Ovary (tissue), 9 donors: ENCODE measurements around the gene MAP2K4. TPM values are rescaled to one million over a fixed set of nuclear protein-coding genes. Genes with fewer than 3 reads are reported as not detected.

Source experiments
- DNase-seq, 5 donors: peaks; one replicate each; pipeline ENCODE4 v3.0.0-alpha.2; 2019 to 2020
- H3K27ac ChIP-seq, 2 donors: fragments of 200-600 bp; one replicate each; pipeline versions ENCODE4 v1.5.1 to v1.8.0; 2019 to 2022
- H3K27me3 ChIP-seq: fragments of 200-600 bp; one replicate; pipeline ENCODE4 v1.8.0; 2022
- H3K36me3 ChIP-seq: fragments of 200-600 bp; sonication (generic); one replicate; pipeline ENCODE4 v1.5.1; 2019
- H3K4me1 ChIP-seq: one replicate; pipeline ENCODE4 v1.8.1; 2013; ENCODE audit warnings: mild to moderate bottlenecking, moderate library complexity; ENCODE audit not compliant: insufficient read depth
- H3K4me3 ChIP-seq: fragments of 200-600 bp; sonication (generic); one replicate; pipeline ENCODE4 v1.5.1; 2017
- H3K9me3 ChIP-seq, 2 donors: fragments of 200-600 bp in 1 of 2; sonication (generic) in 1 of 2; one replicate each; pipeline versions ENCODE4 v1.5.1 to v1.8.1; 2013 to 2019; ENCODE audit warnings: mild to moderate bottlenecking in 1 of 2, moderate library complexity in 1 of 2
- EP300 ChIP-seq: sonication (generic); formaldehyde crosslinking; IDR thresholded peaks from one replicate; pipeline ENCODE4 v1.6.1; 2017; ENCODE audit warnings: antibody characterized with exemption
- POLR2A ChIP-seq: fragments of 450-650 bp; IDR thresholded peaks from one replicate; pipeline ENCODE4 v1.6.1; 2017; ENCODE audit warnings: antibody characterized with exemption, mild to moderate bottlenecking, moderate library complexity
- WGBS, 3 donors: extraction: QIAGEN DNeasy Blood & Tissue Kit in 1 of 3; methylation state at CpG; one replicate each; pipeline versions ENCODE4 v1.1.5 to v1.1.7; 2013 to 2017; 5-methylcytosine and 5-hydroxymethylcytosine counted together
- intact Hi-C, 4 donors: fragments of 100-400 bp; cut with DNase I; formaldehyde crosslinking; loops; one replicate each; pipeline versions ENCODE4 v1.11.0 to v1.15.1; 2022 to 2023
- polyA plus RNA-seq, 2 donors: library from polyadenylated mRNA; stranded (reverse); fragments of 200-250 nt in 1 of 2; fragments of 350-450 nt in 1 of 2; fragmentation: Illumina TruSeq in 1 of 2; extraction: RNeasy Lipid Tissue Mini Kit (QIAGEN cat#74804) in 1 of 2; gene quantifications; one replicate each; pipeline ENCODE4 v1.2.3, GENCODE V29; 2013 to 2014
- total RNA-seq, 7 donors: library from RNA; depleted of rRNA in 2 of 7; stranded (reverse); fragments of >200 nt in 2 of 7; fragmentation: NEBNext Ultra II Directional in 3 of 7; extraction: Animal tissue kit (Norgen Biotek cat#: 25700) in 3 of 7; gene quantifications; one replicate each; pipeline versions ENCODE4 v1.1.0 to v1.2.4, GENCODE V29; 2016 to 2023
- TF ChIP-seq, protein P1 (sequence below), 3 donors: fragments of 450-650 bp in 2 of 3; fragments of 200-600 bp in 1 of 3; IDR thresholded peaks; one replicate each; pipeline versions ENCODE4 v1.5.1 to v1.8.0; 2016 to 2022; ENCODE audit warnings: antibody characterized with exemption in 3 of 3, mild to moderate bottlenecking in 1 of 3
- donor health status: DM: no; HTN: no; CAD: no; lungs with moderate emphysema.
- donor health status: DM: no; HTN: no; CAD: no.
- donor health status: Bipolar disorder and iron deficiency.
- donor health status: DM: yes; HTN: yes; CAD: no.
- donor health status: DM: no; HTN: no; CAD: no.
- donor health status: DM: yes; HTN: yes; CAD: no.

MAP2K4 gene
- total and polyA plus RNA-seq, 9 donors, result 12.1 to 66.8 (median 42.4) TPM

DNA sequence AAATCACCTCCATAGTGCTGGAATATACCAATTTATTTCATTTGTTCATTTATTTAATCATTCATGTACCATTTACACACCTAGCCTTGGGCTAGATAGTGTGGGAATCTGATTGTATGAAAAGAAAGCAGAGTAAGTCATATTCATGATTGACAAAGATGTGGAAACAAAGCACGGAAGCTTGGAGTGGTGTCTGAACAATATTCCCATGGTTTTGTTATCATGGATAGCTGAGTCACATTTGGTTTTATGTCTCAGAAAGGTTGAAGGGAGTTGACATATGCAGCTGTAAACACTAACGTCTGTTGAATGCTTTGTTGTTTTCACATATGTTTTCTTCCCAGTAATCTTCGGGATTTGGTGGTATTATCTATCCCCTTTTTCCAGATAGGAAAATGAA is 76.6 kb downstream of the MAP2K4 start:
- no peak overlapping the region for H3K27ac ChIP-seq
- intact Hi-C loops, result no loop called here
- H3K36me3 ChIP-seq, result no peaks in the 10 kb centered on the region
- no peaks in the 10 kb centered on the region for H3K27me3 ChIP-seq
- H3K4me1 ChIP-seq, result no peaks in the 10 kb centered on the region
- no peak overlapping the region for H3K4me3 ChIP-seq
- TF ChIP-seq, protein P1, sequence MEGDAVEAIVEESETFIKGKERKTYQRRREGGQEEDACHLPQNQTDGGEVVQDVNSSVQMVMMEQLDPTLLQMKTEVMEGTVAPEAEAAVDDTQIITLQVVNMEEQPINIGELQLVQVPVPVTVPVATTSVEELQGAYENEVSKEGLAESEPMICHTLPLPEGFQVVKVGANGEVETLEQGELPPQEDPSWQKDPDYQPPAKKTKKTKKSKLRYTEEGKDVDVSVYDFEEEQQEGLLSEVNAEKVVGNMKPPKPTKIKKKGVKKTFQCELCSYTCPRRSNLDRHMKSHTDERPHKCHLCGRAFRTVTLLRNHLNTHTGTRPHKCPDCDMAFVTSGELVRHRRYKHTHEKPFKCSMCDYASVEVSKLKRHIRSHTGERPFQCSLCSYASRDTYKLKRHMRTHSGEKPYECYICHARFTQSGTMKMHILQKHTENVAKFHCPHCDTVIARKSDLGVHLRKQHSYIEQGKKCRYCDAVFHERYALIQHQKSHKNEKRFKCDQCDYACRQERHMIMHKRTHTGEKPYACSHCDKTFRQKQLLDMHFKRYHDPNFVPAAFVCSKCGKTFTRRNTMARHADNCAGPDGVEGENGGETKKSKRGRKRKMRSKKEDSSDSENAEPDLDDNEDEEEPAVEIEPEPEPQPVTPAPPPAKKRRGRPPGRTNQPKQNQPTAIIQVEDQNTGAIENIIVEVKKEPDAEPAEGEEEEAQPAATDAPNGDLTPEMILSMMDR (IDR thresholded peaks at IDR 0.05), result no peak
- TF ChIP-seq POLR2A, result no peak
- TF ChIP-seq EP300, result no peak
- DNase-seq, result no peak
- H3K9me3 ChIP-seq, result no peaks in the 10 kb centered on the region
- WGBS, 3 donors, result 59 to 73% (median 66%) methylated on average over 3 of the region's 3 CpGs

DNA sequence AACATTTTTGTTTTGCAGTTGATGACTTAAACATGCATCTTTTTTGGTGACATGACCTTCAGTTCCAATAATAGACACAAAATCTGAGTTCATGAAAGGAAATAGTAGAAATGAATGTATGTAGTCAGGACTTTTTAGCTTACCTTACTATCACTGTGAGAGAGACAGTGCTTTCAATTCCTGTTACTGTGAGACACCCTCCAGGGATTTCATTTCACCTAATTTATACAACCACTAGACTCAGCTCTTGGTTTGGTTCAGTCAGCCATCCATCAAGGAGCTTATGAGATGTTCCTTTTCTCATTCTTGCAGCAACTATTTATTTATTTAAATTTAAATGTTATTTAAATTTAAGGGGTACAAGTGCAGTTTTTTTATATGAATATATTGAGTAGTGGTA is 77.9 kb downstream of the MAP2K4 start:
- DNase-seq, result no peak
- no peaks in the 10 kb centered on the region for H3K36me3 ChIP-seq
- no peaks in the 10 kb centered on the region for H3K27me3 ChIP-seq
- no peaks in the 10 kb centered on the region for H3K4me1 ChIP-seq
- H3K27ac ChIP-seq, result no peak overlapping the region
- H3K9me3 ChIP-seq, result no peaks in the 10 kb centered on the region
- no peak for TF ChIP-seq EP300
- TF ChIP-seq POLR2A, result no peak
- TF ChIP-seq, protein P1 (IDR thresholded peaks at IDR 0.05), result no peak
- intact Hi-C loops, result no loop called here
- no peak overlapping the region for H3K4me3 ChIP-seq

DNA sequence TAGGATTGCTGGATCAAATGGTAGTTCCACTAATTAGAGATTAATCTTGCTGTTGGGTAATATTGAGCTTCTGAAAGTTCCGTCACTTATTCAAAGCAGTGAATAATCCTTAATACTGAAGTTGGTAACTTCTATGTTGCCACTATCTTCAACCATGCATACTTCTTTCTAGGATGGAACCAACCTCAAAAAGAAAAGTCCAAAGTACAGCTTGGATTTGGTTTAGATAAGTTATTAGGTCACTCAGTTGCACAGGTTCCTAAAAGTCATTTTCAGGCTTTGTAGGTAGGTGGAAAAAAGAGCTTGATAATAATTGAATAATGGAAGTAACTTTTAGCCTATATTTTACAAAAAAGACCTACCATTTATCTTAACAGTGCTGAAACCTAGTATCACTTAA is 78.7 kb downstream of the MAP2K4 start:
- no peak for TF ChIP-seq EP300
- TF ChIP-seq, protein P1 (IDR thresholded peaks at IDR 0.05), result no peak
- TF ChIP-seq POLR2A, result no peak
- intact Hi-C loops, result no loop called here
- WGBS, 3 donors, result 91 to 100% (median 99%) methylated on average over 1 of the region's 1 CpG
- H3K4me1 ChIP-seq, result no peaks in the 10 kb centered on the region
- no peak for DNase-seq
- H3K36me3 ChIP-seq, result no peaks in the 10 kb centered on the region
- H3K27ac ChIP-seq, result no peak overlapping the region
- H3K9me3 ChIP-seq, result no peaks in the 10 kb centered on the region
- H3K4me3 ChIP-seq, result no peak overlapping the region
- H3K27me3 ChIP-seq, result no peaks in the 10 kb centered on the region

DNA sequence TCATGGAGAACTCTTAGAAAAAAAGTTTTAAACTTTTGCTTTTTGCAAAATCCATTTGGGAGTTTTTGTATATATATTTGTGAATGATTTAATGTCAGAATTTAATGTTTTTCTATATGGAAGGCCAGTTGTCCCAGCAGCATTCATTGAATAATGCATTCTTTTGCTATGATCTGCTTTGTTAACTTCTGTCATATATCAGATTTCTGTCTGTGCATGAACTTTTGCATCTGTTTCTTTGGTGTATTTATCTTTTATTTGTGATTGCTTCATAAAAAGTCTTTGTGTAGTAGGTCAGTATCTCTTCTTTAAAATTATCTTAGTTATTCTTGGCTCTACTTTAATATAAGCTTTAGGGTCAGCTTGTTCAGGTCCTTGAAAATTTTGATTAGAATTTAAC is 84.2 kb downstream of the MAP2K4 start:
- Histone ChIP-seq H3K27ac (no peak overlapping the region), H3K4me3 (no peak overlapping the region), H3K27me3 (no peaks in the 10 kb centered on the region), H3K9me3 (no peaks in the 10 kb centered on the region), H3K36me3 (no peaks in the 10 kb centered on the region), H3K4me1 (peaks cover 1% of the 10 kb centered on the region)
- intact Hi-C loops, result no loop called here
- TF ChIP-seq, protein P1 (IDR thresholded peaks at IDR 0.05), result no peak
- TF ChIP-seq POLR2A, result no peak
- TF ChIP-seq EP300, result no peak
- DNase-seq, result no peak

DNA sequence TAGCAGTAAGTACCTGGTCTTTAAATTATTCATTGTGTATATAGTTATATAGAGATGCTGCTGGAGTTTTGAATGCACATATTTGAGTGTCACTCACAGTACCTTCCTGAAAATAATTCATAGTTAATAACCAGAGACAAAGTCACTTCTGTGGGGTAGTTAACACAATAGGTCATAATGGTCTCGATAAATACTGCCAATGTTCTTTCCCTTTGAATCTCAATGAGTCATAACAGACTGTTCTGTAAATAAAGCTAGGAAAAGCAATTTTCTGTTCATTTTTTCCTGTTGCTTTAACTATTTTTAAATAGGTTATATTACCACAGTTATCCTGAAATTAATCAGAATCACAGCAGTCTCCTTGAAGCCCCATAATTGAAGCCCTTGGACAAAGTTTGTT is 87.2 kb downstream of the MAP2K4 start:
- TF ChIP-seq, protein P1 (IDR thresholded peaks at IDR 0.05), result no peak
- TF ChIP-seq EP300 (no peak), POLR2A (no peak)
- DNase-seq, result no peak
- no peaks in the 10 kb centered on the region for H3K27me3 ChIP-seq
- WGBS, 3 donors, result 3 to 8% (median 6%) methylated on average over 1 of the region's 1 CpG
- H3K4me1 ChIP-seq, result peaks cover 1% of the 10 kb centered on the region
- intact Hi-C loops, result no loop called here
- H3K4me3 ChIP-seq, result no peak overlapping the region
- no peaks in the 10 kb centered on the region for H3K36me3 ChIP-seq
- no peaks in the 10 kb centered on the region for H3K9me3 ChIP-seq
- H3K27ac ChIP-seq, result no peak overlapping the region
